ENCODE measurements around the gene ASH1L. TPM values are rescaled to one million over a fixed set of nuclear protein-coding genes. Genes with fewer than 3 reads are reported as not detected.
"Not testable (repeated sequence)": the region's sequence is repeated elsewhere in the genome, so short reads cannot be mapped to it uniquely, and the experiment has no call there.

The ASH1L gene
- total RNA-seq, 1 donor from 2014 or later = 43.0 TPM

DNA sequence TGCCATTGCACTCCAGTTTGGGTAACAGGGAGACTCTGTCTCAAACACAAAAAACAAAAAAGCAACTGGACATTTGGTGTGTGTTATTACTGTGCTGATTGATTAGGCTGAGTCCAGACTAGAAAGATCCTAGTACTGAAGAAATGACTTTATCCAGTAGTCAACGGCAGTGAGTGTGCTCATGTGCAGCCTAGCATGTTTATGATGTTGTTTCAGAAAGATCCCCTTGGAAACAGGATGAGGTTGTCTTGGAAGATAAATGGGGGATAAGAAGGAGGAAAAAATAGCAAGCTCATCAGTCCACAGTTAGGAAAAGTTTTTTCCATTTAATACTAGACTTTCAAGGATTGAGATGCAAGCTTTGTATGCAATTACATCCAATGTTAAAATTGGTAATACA is 227.6 kb downstream of the ASH1L start:
- no peak for TF ChIP-seq CTCF (IDR thresholded peaks at IDR 0.05; ENCODE audit: partially characterized antibody, unreplicated experiment)
- DNase-seq = no peak
- Mint-ChIP-seq H3K36me3 (ENCODE audit: unreplicated experiment) (peaks cover 4% of the 10 kb centered on the region), H3K9me3 (ENCODE audit: unreplicated experiment) (peaks cover 5% of the 10 kb centered on the region), H3K4me3 (ENCODE audit: unreplicated experiment) (no peak overlapping the region), H3K27me3 (ENCODE audit: unreplicated experiment) (no peaks in the 10 kb centered on the region), H3K27ac (ENCODE audit: unreplicated experiment) (no peak overlapping the region), H3K4me1 (ENCODE audit: low read depth, unreplicated experiment) (peaks cover 7% of the 10 kb centered on the region)

DNA sequence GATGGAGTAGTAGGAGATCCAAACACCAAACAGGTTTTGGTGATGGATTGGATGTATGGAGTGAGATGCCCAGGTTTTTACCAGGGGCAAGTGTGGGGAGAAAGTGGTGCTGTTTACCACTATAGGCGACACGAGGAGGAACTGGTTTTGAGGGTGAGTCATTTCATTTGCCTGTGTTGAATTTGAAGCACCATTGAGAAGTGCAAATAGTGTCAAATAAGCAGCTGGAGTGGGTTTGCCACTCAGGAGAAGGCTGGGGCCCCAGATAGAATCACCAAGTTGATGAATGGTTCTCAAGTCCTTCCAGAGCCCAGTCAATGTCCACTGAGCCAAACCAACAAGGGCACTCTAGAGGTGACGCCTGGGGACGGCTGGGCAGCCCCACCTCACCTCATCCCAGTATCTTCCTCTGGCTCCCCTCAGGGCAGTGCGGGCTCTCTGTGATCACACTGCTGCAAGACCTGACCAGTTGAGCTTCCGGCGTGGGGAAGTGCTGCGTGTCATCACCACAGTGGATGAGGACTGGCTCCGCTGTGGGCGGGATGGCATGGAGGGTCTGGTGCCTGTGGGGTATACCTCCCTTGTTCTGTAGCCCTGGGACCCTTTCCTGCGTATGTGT is 232.5 kb downstream of the ASH1L start:
- Mint-ChIP-seq H3K36me3 (ENCODE audit: unreplicated experiment) (no peaks in the 10 kb centered on the region), H3K27ac (ENCODE audit: unreplicated experiment) (no peak overlapping the region)
- no peak for DNase-seq

DNA sequence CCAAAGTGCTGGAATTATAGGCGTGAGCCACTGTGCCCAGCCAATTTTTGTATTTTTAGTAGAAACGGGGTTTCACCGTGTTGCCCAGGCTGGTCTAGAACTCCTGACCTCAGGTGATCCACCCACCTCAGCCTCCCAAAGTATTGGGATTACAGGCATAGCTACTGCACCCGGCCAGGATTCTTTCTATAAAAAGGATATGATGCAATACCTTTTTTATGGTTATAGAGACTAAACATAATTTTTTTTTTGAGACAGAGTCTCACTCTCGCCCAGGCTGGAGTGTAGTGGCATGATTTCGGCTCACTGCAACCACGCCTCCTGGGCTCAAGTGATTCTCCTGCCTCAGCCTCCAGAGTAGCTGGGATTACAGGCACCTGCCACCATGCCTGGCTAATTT is 233.7 kb downstream of the ASH1L start:
- not testable (repeated sequence) for H3K36me3 Mint-ChIP-seq (ENCODE audit: unreplicated experiment)

More for the DNA sequence above, 232.5 kb downstream of the ASH1L start:
- H3K27me3 Mint-ChIP-seq (ENCODE audit: unreplicated experiment) = peaks cover 8% of the 10 kb centered on the region
- H3K4me3 Mint-ChIP-seq (ENCODE audit: unreplicated experiment) = peak overlapping the region; percentile 72
- TF ChIP-seq CTCF (IDR thresholded peaks at IDR 0.05; ENCODE audit: partially characterized antibody, unreplicated experiment) = no peak
- peaks cover 11% of the 10 kb centered on the region for H3K4me1 Mint-ChIP-seq (ENCODE audit: low read depth, unreplicated experiment)
- H3K9me3 Mint-ChIP-seq (ENCODE audit: unreplicated experiment) = peaks cover 12% of the 10 kb centered on the region

DNA sequence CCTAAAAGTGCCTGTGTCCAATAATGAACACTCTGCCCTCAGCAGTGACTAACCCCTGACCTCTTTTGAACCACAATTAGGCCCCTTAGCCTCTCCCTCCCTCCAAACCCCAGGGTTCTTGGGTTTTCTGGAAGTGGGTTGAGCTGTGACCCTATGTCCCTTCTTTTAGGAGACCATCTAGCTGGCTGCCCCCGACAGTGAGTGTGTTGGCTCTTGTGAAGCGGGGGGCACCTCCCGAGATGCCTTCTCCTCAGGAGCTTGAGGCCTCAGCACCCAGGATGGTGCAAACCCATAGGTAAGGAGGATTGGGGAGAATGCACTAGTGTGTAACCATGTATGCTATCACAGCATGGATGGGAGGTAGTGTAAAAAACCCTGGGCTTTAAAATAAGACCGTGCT is 234.6 kb downstream of the ASH1L start:
- Mint-ChIP-seq H3K9me3 (ENCODE audit: unreplicated experiment) (peaks cover 12% of the 10 kb centered on the region), H3K4me1 (ENCODE audit: low read depth, unreplicated experiment) (peaks cover 11% of the 10 kb centered on the region), H3K36me3 (ENCODE audit: unreplicated experiment) (no peaks in the 10 kb centered on the region), H3K4me3 (ENCODE audit: unreplicated experiment) (no peak overlapping the region), H3K27me3 (ENCODE audit: unreplicated experiment) (peaks cover 8% of the 10 kb centered on the region), H3K27ac (ENCODE audit: unreplicated experiment) (no peak overlapping the region)
- TF ChIP-seq CTCF (IDR thresholded peaks at IDR 0.05; ENCODE audit: partially characterized antibody, unreplicated experiment) = no peak
- DNase-seq = no peak

More for the DNA sequence above, 233.7 kb downstream of the ASH1L start:
- not testable (repeated sequence) for H3K4me3 Mint-ChIP-seq (ENCODE audit: unreplicated experiment); H3K27me3 Mint-ChIP-seq (ENCODE audit: unreplicated experiment); H3K27ac Mint-ChIP-seq (ENCODE audit: unreplicated experiment); DNase-seq
- H3K9me3 Mint-ChIP-seq (ENCODE audit: unreplicated experiment) = peaks cover 12% of the 10 kb centered on the region
- H3K4me1 Mint-ChIP-seq (ENCODE audit: low read depth, unreplicated experiment) = peaks cover 11% of the 10 kb centered on the region

- DNase-seq = no peak
- Mint-ChIP-seq H3K4me1 (ENCODE audit: low read depth, unreplicated experiment) (peaks cover 11% of the 10 kb centered on the region), H3K36me3 (ENCODE audit: unreplicated experiment) (no peaks in the 10 kb centered on the region), H3K27me3 (ENCODE audit: unreplicated experiment) (peaks cover 15% of the 10 kb centered on the region), H3K27ac (ENCODE audit: unreplicated experiment) (no peak overlapping the region), H3K4me3 (ENCODE audit: unreplicated experiment) (no peak overlapping the region), H3K9me3 (ENCODE audit: unreplicated experiment) (peaks cover 18% of the 10 kb centered on the region)
- no peak for TF ChIP-seq CTCF (IDR thresholded peaks at IDR 0.05; ENCODE audit: partially characterized antibody, unreplicated experiment)
These were observed 236.0 kb downstream of the ASH1L start for GRCh38 chr1:155326631-155327037.

Measured in glutamatergic neuron (in vitro differentiated cells).